ENCODE measurements around the gene SNU13. TPM values are rescaled to one million over a fixed set of nuclear protein-coding genes. Genes with fewer than 3 reads are reported as not detected.
A peak's percentile ranks its signal among the peaks of the same experiment; 100 is the strongest.
"Not testable (repeated sequence)": the region's sequence is repeated elsewhere in the genome, so short reads cannot be mapped to it uniquely, and the experiment has no call there.

The SNU13 gene
- total RNA-seq, result 100 to 1,000 TPM; 183 to 226 TPM

GRCh38 chr22:41688365-41689211 is at the start of gene SNU13:
TSS of gene SNU13 (minus strand) at chr22:41688867. CDS start at chr22:41688796, 71 bp downstream.
- no peaks in the 10 kb centered on the region for H3K9me3 ChIP-seq
- H3K4me1 ChIP-seq, result peaks cover 0 to 23% of the 10 kb centered on the region in 2 donors
- peaks cover 3% of the 10 kb centered on the region for H3K36me3 ChIP-seq
- peak within 1 kb of the TSS; percentile 94 to 95 for H3K27ac ChIP-seq
- no peaks in the 10 kb centered on the region for H3K27me3 ChIP-seq
- TF ChIP-seq, protein P1, sequence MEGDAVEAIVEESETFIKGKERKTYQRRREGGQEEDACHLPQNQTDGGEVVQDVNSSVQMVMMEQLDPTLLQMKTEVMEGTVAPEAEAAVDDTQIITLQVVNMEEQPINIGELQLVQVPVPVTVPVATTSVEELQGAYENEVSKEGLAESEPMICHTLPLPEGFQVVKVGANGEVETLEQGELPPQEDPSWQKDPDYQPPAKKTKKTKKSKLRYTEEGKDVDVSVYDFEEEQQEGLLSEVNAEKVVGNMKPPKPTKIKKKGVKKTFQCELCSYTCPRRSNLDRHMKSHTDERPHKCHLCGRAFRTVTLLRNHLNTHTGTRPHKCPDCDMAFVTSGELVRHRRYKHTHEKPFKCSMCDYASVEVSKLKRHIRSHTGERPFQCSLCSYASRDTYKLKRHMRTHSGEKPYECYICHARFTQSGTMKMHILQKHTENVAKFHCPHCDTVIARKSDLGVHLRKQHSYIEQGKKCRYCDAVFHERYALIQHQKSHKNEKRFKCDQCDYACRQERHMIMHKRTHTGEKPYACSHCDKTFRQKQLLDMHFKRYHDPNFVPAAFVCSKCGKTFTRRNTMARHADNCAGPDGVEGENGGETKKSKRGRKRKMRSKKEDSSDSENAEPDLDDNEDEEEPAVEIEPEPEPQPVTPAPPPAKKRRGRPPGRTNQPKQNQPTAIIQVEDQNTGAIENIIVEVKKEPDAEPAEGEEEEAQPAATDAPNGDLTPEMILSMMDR (IDR thresholded peaks at IDR 0.05), result peak in 1 of 2 donors; percentile 32
- peak within 1 kb of the TSS; percentile 75 to 76 for H3K4me3 ChIP-seq
- peak; percentile 95 for DNase-seq (ENCODE audit: low spot score)

DNA sequence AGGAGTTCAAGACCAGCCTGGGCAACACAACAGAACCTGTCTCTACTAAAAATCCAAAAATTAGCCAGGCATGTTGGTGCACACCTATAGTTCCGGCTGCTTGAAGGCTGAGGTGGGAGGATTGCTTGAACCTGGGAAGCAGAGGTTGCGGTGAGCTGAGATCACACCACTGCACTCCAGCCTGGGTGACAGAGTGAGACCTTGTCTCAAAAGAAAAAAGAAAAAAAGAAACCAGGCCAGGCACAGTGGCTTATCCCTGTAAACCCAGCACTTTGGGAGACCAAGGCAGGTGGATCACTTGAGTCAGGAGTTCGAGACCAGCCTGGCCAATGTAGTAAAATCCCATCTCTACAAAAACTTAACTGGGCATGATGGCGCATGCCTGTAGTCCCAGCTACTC is 44.6 kb upstream of the SNU13 start:
- not testable (repeated sequence) for H3K36me3 ChIP-seq; H3K27me3 ChIP-seq; H3K4me3 ChIP-seq; DNase-seq (ENCODE audit: low spot score); H3K9me3 ChIP-seq; H3K27ac ChIP-seq; H3K4me1 ChIP-seq

DNA sequence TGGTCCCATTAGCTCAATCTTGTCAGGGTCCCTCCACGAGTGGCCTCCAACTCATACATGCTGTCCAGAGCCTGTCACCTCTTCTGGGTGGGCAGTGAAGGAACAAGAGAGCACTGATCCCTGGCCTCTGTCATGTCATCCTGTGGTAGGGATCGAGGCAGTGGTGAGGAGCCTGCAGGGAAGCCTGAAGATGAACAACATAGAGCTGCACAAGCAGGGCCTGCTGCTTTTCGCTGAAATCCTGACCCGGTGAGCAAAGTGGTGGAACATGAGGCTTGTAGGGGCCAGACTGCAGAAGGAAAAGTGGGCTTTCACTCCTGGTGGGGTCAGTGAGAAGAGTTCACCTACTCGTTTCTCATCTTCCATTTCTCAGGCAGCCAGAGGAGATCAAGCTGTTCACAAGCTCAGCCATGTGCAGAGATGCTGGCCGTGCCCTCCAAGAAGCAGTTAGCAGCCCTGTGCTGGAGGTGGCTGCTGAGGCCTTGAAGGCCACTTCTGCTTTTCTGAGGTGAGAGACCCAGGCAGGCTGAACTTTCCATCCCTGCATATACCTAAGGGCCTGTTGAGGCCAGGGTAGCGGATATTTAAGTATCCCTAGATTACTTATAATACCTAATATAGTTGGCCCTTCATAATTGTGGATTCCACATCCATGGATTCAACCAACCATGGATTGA is 43.6 kb upstream of the SNU13 start:
- DNase-seq (ENCODE audit: low spot score), result no peak
- Histone ChIP-seq H3K27ac (no peak overlapping the region), H3K27me3 (no peaks in the 10 kb centered on the region), H3K36me3 (no peaks in the 10 kb centered on the region), H3K4me1 (no peaks in the 10 kb centered on the region), H3K9me3 (no peaks in the 10 kb centered on the region), H3K4me3 (no peak overlapping the region)
- TF ChIP-seq, protein P1 (IDR thresholded peaks at IDR 0.05), result no peak

GRCh38 chr22:41731609-41732008 is 42.9 kb upstream of the SNU13 start:
- H3K4me3 ChIP-seq, result no peak overlapping the region
- no peaks in the 10 kb centered on the region for H3K36me3 ChIP-seq
- no peaks in the 10 kb centered on the region for H3K4me1 ChIP-seq
- H3K9me3 ChIP-seq, result no peaks in the 10 kb centered on the region
- no peak overlapping the region for H3K27ac ChIP-seq
- H3K27me3 ChIP-seq, result no peaks in the 10 kb centered on the region
- no peak for DNase-seq (ENCODE audit: low spot score)
- TF ChIP-seq, protein P1 (IDR thresholded peaks at IDR 0.05), result no peak

GRCh38 chr22:41725510-41726110 is 36.9 kb upstream of the SNU13 start:
- TF ChIP-seq, protein P1 (IDR thresholded peaks at IDR 0.05), result no peak
- Histone ChIP-seq H3K4me1 (no peaks in the 10 kb centered on the region), H3K36me3 (no peaks in the 10 kb centered on the region), H3K4me3 (no peak overlapping the region), H3K27me3 (no peaks in the 10 kb centered on the region), H3K27ac (no peak overlapping the region), H3K9me3 (no peaks in the 10 kb centered on the region)
- DNase-seq (ENCODE audit: low spot score), result no peak

DNA sequence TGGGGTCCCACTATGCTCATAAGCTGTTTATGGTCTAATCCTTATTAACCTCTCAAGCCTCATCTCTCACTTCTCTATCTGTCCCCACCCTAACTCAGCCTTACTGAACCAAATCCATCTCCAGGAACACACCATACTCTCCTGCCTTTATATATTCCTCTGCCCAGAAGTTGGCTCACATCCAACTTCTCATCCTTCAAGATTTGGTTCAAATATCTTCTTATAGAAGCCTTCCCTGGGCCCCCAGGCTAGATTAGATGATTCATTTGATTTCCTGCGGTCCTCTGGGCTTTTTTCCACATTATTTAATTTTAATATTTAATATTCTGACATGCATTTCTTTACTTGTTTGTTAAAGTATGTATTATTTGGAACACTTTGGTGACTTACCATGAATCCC is 33.8 kb upstream of the SNU13 start:
- no peak for DNase-seq (ENCODE audit: low spot score)
- TF ChIP-seq, protein P1 (IDR thresholded peaks at IDR 0.05), result no peak
- no peak overlapping the region for H3K27ac ChIP-seq
- no peaks in the 10 kb centered on the region for H3K9me3 ChIP-seq
- H3K4me3 ChIP-seq, result no peak overlapping the region
- no peaks in the 10 kb centered on the region for H3K27me3 ChIP-seq
- H3K4me1 ChIP-seq, result no peaks in the 10 kb centered on the region
- no peaks in the 10 kb centered on the region for H3K36me3 ChIP-seq
